Neural progenitor cell (in vitro differentiated cells): ENCODE data around the gene SLC25A47.

Experiments used
- CTCF ChIP-seq: fragments of 200-600 bp; sonication (generic); IDR thresholded peaks from 2 replicates; pipeline ENCODE4 v1.5.1; 2017; ENCODE audit warnings: antibody characterized with exemption, mild to moderate bottlenecking
- EZH2 ChIP-seq: fragments of 200-600 bp; sonication (generic); IDR thresholded peaks from 2 replicates; pipeline ENCODE4 v1.6.1; 2017; ENCODE audit warnings: antibody characterized with exemption, mild to moderate bottlenecking, moderate library complexity
- EZH2phosphoT487 ChIP-seq: fragments of 200-600 bp; sonication (generic); IDR thresholded peaks from 2 replicates; pipeline ENCODE4 v1.6.1; 2017; ENCODE audit warnings: antibody characterized with exemption

DNA sequence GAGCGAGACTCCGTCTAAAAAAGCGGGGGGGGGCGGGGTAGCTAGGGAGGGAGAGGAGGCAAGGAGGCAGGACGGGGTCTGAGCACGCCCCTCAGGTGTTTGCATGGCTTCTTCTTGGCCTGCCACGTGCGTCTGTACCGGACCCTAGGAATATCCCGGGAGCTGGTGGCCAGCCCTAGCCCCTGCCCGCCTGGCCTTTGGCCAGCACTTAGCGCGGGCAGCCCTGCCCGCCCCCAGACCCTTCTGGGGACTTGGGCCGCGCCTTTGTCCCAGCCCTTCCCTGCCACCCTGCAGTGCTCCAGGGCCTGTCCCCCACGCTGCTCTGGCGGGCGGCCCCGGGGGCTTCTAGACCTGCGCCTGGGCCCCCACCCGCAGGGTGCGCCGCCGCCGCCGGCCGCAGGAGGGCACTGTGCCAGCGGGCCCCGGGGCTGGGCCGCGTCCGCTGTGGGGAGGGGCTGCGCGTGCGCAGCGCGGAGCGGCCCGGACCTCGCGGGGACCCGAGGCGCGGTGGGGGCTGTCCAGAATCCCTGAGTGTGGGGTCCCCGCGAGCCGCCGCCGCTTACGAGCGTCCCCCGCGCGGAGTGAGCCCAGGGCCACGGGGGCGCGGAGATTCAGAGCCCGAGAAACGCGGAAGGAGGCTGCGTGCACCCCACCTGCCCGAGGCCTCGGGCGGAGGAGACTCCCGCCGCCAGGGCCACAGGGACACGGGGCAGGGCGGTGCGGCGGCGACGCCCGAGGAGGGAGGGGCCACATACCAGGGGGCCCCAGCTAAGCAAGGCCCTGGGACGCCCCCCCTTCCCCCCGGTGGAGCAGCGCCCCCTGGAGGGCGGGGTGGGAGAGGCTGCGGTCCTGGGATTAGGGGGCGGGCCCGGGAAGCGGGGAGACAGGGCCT, 37.9 kb upstream of the SLC25A47 start:
- TF ChIP-seq CTCF, result peak; percentile 66
- no peak for TF ChIP-seq EZH2
- no peak for TF ChIP-seq EZH2phosphoT487
